SK-N-SH (cell line): Measurements from ENCODE around the gene CTBS. TPM values are rescaled to one million over a fixed set of nuclear protein-coding genes. Genes with fewer than 3 reads are reported as not detected.

Experiments
- CTCF ChIA-PET: fragments of 300-600, 350-600 bp; formaldehyde crosslinking; extraction: SDS; loops from one replicate; lab custom pipeline; 2021; lab: Yijun Ruan, JAX
- POLR2A ChIA-PET: fragments of 350-600 bp; sonication (Branson Sonifier 250); formaldehyde crosslinking; extraction: SDS; loops from one replicate; lab custom pipeline; 2020; ENCODE audit warnings: antibody characterized with exemption, inconsistent platforms; lab: Yijun Ruan, JAX
- DNase-seq: peaks from one replicate; pipeline ENCODE4 v3.0.0; 2012
- H2AFZ ChIP-seq: fragments of 200-600 bp; sonication (generic); 2 replicates; pipeline ENCODE4 v1.8.1; 2016; ENCODE audit warnings: antibody characterized with exemption, mild to moderate bottlenecking, low read depth
- H3F3A ChIP-seq: fragments of 200-600 bp; sonication (generic); replicated peaks from 2 replicates; pipeline ENCODE3; 2016; ENCODE audit warnings: antibody characterized with exemption, mild to moderate bottlenecking; ENCODE audit not compliant: insufficient read depth
- H3K27ac ChIP-seq, 2 experiments: fragments of 200-500 bp in 1 of 2; fragments of 200-600 bp in 1 of 2; sonication (Bioruptor generic) in 1 of 2; sonication (generic), shearing (Covaris generic) in 1 of 2; 2 replicates each; pipeline versions ENCODE4 v1.5.1 to v1.6.1; 2014 to 2016; ENCODE audit warnings: low read depth in 2 of 2, inconsistent platforms in 1 of 2, low read length in 1 of 2, mild to moderate bottlenecking in 1 of 2, mixed read lengths in 1 of 2
- H3K27me3 ChIP-seq: fragments of 200-600 bp; sonication (generic), shearing (Covaris generic); 2 replicates; pipeline ENCODE4 v1.6.1; 2016; ENCODE audit warnings: mixed run types; ENCODE audit not compliant: insufficient read depth
- H3K36me3 ChIP-seq, 2 experiments: fragments of 200-500 bp in 1 of 2; fragments of 200-600 bp in 1 of 2; sonication (Bioruptor generic) in 1 of 2; sonication (generic) in 1 of 2; replicated peaks in 1 of 2; 2 replicates each; pipeline versions ENCODE3 to v1.5.1; 2014 to 2016; ENCODE audit warnings: low read length in 1 of 2, mild to moderate bottlenecking in 1 of 2; ENCODE audit not compliant: insufficient read depth in 2 of 2, control insufficient read depth in 1 of 2
- H3K4me1 ChIP-seq, 2 experiments: fragments of 200-500 bp in 1 of 2; fragments of 200-600 bp in 1 of 2; sonication (Bioruptor generic) in 1 of 2; sonication (generic), shearing (Covaris generic) in 1 of 2; 2 replicates each; pipeline versions ENCODE4 v1.5.1 to v1.6.1; 2014 to 2016; ENCODE audit warnings: low read depth in 1 of 2, low read length in 1 of 2, mixed run types in 1 of 2; ENCODE audit not compliant: insufficient read depth in 2 of 2, control insufficient read depth in 1 of 2
- H3K4me2 ChIP-seq: fragments of 200-600 bp; sonication (generic), shearing (Covaris generic); 2 replicates; pipeline ENCODE4 v1.6.1; 2017; ENCODE audit warnings: mixed run types
- H3K4me3 ChIP-seq, 2 experiments: fragments of 200-500 bp in 1 of 2; fragments of 200-600 bp in 1 of 2; sonication (Bioruptor generic) in 1 of 2; sonication (generic), shearing (Covaris generic) in 1 of 2; 2 replicates each; pipeline versions ENCODE4 v1.5.1 to v1.8.1; 2014 to 2016; ENCODE audit warnings: low read depth in 2 of 2, inconsistent platforms in 1 of 2, low read length in 1 of 2, mild to moderate bottlenecking in 1 of 2, mixed read lengths in 1 of 2, moderate library complexity in 1 of 2
- H3K79me2 ChIP-seq: fragments of 200-600 bp; sonication (generic); 2 replicates; pipeline ENCODE4 v1.8.1; 2017; ENCODE audit warnings: mild to moderate bottlenecking; ENCODE audit not compliant: insufficient read depth
- H3K9ac ChIP-seq: fragments of 200-600 bp; sonication (generic); 2 replicates; pipeline ENCODE4 v1.6.1; 2017; ENCODE audit warnings: mixed run types
- H3K9me2 ChIP-seq: fragments of 200-600 bp; sonication (generic); 2 replicates; pipeline ENCODE4 v1.6.1; 2017; ENCODE audit warnings: mixed run types
- H3K9me3 ChIP-seq: fragments of 200-600 bp; sonication (generic); 2 replicates; pipeline ENCODE4 v1.6.1; 2017; ENCODE audit warnings: mixed run types, mild to moderate bottlenecking, moderate library complexity
- H4K20me1 ChIP-seq: fragments of 200-600 bp; sonication (generic); 2 replicates; pipeline ENCODE4 v1.6.1; 2017; ENCODE audit warnings: mild to moderate bottlenecking, mixed run types; ENCODE audit not compliant: insufficient read depth
- CHD2 ChIP-seq: fragments of 150-350 bp; IDR thresholded peaks from 2 replicates; pipeline ENCODE4 v1.6.1; 2018; ENCODE audit warnings: low read length; ENCODE audit not compliant: partially characterized antibody
- EZH2phosphoT487 ChIP-seq: fragments of 200-600 bp; sonication (generic); IDR thresholded peaks from 2 replicates; pipeline ENCODE4 v1.6.1; 2017; ENCODE audit warnings: low read depth, mixed run types, mild to moderate bottlenecking, antibody characterized with exemption, moderate library complexity, borderline replicate concordance
- FOSL2 ChIP-seq: IDR thresholded peaks from 2 replicates; pipeline ENCODE4 v1.4.0; 2012; ENCODE audit warnings: low read depth, mild to moderate bottlenecking, moderate library complexity, borderline replicate concordance
- FOXJ3 ChIP-seq: sonication (generic); formaldehyde crosslinking; IDR thresholded peaks from 2 replicates; pipeline ENCODE4 v1.5.1; 2020; ENCODE audit warnings: mild to moderate bottlenecking, missing genetic modification reagents
- FOXM1 ChIP-seq: IDR thresholded peaks from 2 replicates; pipeline ENCODE4 v1.4.0; 2012; ENCODE audit warnings: low read depth, mild to moderate bottlenecking
- GATA2 ChIP-seq: sonication (generic); formaldehyde crosslinking; IDR thresholded peaks from 2 replicates; pipeline ENCODE4 v1.5.0; 2020; ENCODE audit warnings: mild to moderate bottlenecking, missing genetic modification reagents
- MEF2A ChIP-seq: IDR thresholded peaks from 2 replicates; pipeline ENCODE4 v1.4.0; 2012; ENCODE audit warnings: low read depth, borderline replicate concordance
- MXI1 ChIP-seq: IDR thresholded peaks from 2 replicates; pipeline ENCODE4 v1.6.1; 2012; ENCODE audit warnings: mild to moderate bottlenecking, low read depth, low read length, improper control_type of control experiment
- NRF1 ChIP-seq: IDR thresholded peaks from 2 replicates; pipeline ENCODE4 v1.6.1; 2012; ENCODE audit warnings: low read depth, mild to moderate bottlenecking, low read length
- RCOR1 ChIP-seq: fragments of 150-350 bp; IDR thresholded peaks from 2 replicates; pipeline ENCODE4 v1.6.1; 2017; ENCODE audit warnings: antibody characterized with exemption, low read length
- RXRA ChIP-seq: IDR thresholded peaks from 2 replicates; pipeline ENCODE4 v1.4.0; 2012; ENCODE audit warnings: low read depth, mild to moderate bottlenecking, borderline replicate concordance
- SMC3 ChIP-seq: IDR thresholded peaks from 2 replicates; pipeline ENCODE4 v1.6.1; 2012; ENCODE audit warnings: low read depth, low read length, improper control_type of control experiment
- TCF12 ChIP-seq: IDR thresholded peaks from 2 replicates; pipeline ENCODE4 v1.4.0; 2012
- TEAD4 ChIP-seq: IDR thresholded peaks from 2 replicates; pipeline ENCODE4 v1.4.0; 2012; ENCODE audit warnings: mild to moderate bottlenecking, borderline replicate concordance; ENCODE audit not compliant: insufficient read depth
- WGBS: methylation state at CpG from one replicate; pipeline ENCODE4 v1.1.6; 2017; ENCODE audit warnings: low lambda C conversion rate; 5-methylcytosine and 5-hydroxymethylcytosine counted together
- polyA plus RNA-seq, 3 experiments: library from polyadenylated mRNA; depleted of rRNA; stranded (reverse); fragments of >200 nt; gene quantifications; 2 replicates each; pipeline ENCODE4 v1.2.3, GENCODE V29; 2012
- TF ChIP-seq, protein P1 (sequence below): IDR thresholded peaks from 2 replicates; pipeline ENCODE4 v1.6.1; 2012; ENCODE audit warnings: mild to moderate bottlenecking, low read depth, low read length, moderate library complexity
- TF ChIP-seq, protein P2 (sequence below): IDR thresholded peaks from 2 replicates; pipeline ENCODE4 v1.4.0; 2012; ENCODE audit warnings: low read depth, borderline replicate concordance
- TF ChIP-seq, protein P3 (sequence below): IDR thresholded peaks from 2 replicates; pipeline ENCODE4 v1.4.0; 2012; ENCODE audit warnings: low read depth, borderline replicate concordance
- TF ChIP-seq, protein P4 (sequence below): fragments of 150-350 bp; IDR thresholded peaks from 2 replicates; pipeline ENCODE4 v1.6.1; 2017; ENCODE audit warnings: antibody characterized with exemption, low read length, low read depth, borderline replicate concordance
- TF ChIP-seq, protein P5 (sequence below): IDR thresholded peaks from 2 replicates; pipeline ENCODE4; 2012
- TF ChIP-seq, protein P6 (sequence below): fragments of 150-350 bp; IDR thresholded peaks from 2 replicates; pipeline ENCODE4 v1.6.1; 2016; ENCODE audit warnings: mild to moderate bottlenecking, low read depth, low read length

The CTBS gene
- polyA plus RNA-seq, 1 of the 3 experiments (the other 2 are of a cell fraction): 16.6 TPM

DNA sequence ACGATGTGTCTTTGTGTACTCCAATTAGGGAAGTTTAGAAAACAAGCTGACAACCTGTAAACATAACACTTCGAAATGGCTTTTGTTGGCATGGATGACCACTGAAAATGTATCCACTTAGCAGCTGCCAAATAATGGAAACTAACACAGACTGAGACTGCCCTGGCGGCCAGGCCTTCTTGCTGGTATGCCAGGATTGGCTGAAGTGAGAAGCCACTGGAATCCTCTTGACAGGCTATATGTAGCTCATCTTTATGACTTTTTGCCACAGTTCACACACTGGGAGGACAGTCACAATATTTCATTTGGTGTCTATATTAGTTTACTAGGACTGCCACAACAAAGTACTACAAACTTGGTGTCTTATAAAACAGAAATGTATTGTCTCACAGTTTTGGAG is 12.9 kb upstream of the CTBS start:
- no peak for DNase-seq
- H3K4me1 ChIP-seq: peaks cover 7 to 8% of the 10 kb centered on the region in 2 experiments; a peak in 2 of 4 replicates
- TF ChIP-seq, protein P1, sequence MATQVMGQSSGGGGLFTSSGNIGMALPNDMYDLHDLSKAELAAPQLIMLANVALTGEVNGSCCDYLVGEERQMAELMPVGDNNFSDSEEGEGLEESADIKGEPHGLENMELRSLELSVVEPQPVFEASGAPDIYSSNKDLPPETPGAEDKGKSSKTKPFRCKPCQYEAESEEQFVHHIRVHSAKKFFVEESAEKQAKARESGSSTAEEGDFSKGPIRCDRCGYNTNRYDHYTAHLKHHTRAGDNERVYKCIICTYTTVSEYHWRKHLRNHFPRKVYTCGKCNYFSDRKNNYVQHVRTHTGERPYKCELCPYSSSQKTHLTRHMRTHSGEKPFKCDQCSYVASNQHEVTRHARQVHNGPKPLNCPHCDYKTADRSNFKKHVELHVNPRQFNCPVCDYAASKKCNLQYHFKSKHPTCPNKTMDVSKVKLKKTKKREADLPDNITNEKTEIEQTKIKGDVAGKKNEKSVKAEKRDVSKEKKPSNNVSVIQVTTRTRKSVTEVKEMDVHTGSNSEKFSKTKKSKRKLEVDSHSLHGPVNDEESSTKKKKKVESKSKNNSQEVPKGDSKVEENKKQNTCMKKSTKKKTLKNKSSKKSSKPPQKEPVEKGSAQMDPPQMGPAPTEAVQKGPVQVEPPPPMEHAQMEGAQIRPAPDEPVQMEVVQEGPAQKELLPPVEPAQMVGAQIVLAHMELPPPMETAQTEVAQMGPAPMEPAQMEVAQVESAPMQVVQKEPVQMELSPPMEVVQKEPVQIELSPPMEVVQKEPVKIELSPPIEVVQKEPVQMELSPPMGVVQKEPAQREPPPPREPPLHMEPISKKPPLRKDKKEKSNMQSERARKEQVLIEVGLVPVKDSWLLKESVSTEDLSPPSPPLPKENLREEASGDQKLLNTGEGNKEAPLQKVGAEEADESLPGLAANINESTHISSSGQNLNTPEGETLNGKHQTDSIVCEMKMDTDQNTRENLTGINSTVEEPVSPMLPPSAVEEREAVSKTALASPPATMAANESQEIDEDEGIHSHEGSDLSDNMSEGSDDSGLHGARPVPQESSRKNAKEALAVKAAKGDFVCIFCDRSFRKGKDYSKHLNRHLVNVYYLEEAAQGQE: no peak
- no peak for TF ChIP-seq FOXM1
- TF ChIP-seq CHD2: no peak
- TF ChIP-seq FOXJ3 (CRISPR knock-in tag): no peak
- no peak for TF ChIP-seq SMC3
- no peak for TF ChIP-seq RXRA
- TF ChIP-seq, protein P2, sequence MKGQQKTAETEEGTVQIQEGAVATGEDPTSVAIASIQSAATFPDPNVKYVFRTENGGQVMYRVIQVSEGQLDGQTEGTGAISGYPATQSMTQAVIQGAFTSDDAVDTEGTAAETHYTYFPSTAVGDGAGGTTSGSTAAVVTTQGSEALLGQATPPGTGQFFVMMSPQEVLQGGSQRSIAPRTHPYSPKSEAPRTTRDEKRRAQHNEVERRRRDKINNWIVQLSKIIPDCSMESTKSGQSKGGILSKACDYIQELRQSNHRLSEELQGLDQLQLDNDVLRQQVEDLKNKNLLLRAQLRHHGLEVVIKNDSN: no peak
- no peak for TF ChIP-seq RCOR1
- TF ChIP-seq MXI1: no peak
- TF ChIP-seq, protein P3, sequence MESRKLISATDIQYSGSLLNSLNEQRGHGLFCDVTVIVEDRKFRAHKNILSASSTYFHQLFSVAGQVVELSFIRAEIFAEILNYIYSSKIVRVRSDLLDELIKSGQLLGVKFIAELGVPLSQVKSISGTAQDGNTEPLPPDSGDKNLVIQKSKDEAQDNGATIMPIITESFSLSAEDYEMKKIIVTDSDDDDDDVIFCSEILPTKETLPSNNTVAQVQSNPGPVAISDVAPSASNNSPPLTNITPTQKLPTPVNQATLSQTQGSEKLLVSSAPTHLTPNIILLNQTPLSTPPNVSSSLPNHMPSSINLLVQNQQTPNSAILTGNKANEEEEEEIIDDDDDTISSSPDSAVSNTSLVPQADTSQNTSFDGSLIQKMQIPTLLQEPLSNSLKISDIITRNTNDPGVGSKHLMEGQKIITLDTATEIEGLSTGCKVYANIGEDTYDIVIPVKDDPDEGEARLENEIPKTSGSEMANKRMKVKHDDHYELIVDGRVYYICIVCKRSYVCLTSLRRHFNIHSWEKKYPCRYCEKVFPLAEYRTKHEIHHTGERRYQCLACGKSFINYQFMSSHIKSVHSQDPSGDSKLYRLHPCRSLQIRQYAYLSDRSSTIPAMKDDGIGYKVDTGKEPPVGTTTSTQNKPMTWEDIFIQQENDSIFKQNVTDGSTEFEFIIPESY: no peak
- TF ChIP-seq EZH2phosphoT487: no peak
- TF ChIP-seq, protein P4, sequence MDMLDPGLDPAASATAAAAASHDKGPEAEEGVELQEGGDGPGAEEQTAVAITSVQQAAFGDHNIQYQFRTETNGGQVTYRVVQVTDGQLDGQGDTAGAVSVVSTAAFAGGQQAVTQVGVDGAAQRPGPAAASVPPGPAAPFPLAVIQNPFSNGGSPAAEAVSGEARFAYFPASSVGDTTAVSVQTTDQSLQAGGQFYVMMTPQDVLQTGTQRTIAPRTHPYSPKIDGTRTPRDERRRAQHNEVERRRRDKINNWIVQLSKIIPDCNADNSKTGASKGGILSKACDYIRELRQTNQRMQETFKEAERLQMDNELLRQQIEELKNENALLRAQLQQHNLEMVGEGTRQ: no peak
- TF ChIP-seq, protein P5, sequence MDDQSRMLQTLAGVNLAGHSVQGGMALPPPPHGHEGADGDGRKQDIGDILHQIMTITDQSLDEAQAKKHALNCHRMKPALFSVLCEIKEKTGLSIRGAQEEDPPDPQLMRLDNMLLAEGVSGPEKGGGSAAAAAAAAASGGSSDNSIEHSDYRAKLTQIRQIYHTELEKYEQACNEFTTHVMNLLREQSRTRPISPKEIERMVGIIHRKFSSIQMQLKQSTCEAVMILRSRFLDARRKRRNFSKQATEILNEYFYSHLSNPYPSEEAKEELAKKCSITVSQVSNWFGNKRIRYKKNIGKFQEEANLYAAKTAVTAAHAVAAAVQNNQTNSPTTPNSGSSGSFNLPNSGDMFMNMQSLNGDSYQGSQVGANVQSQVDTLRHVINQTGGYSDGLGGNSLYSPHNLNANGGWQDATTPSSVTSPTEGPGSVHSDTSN: no peak
- no peak for TF ChIP-seq NRF1
- TF ChIP-seq, protein P6, sequence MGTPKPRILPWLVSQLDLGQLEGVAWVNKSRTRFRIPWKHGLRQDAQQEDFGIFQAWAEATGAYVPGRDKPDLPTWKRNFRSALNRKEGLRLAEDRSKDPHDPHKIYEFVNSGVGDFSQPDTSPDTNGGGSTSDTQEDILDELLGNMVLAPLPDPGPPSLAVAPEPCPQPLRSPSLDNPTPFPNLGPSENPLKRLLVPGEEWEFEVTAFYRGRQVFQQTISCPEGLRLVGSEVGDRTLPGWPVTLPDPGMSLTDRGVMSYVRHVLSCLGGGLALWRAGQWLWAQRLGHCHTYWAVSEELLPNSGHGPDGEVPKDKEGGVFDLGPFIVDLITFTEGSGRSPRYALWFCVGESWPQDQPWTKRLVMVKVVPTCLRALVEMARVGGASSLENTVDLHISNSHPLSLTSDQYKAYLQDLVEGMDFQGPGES: no peak
- no peak for TF ChIP-seq TCF12
- no peak for TF ChIP-seq FOSL2
- TF ChIP-seq TEAD4: no peak
- no peak for TF ChIP-seq MEF2A
- TF ChIP-seq GATA2: no peak
- no peak overlapping the region for H3K27ac ChIP-seq
- H3K9ac ChIP-seq: no peak overlapping the region
- H3K4me2 ChIP-seq: no peak overlapping the region
- no peaks in the 10 kb centered on the region for H3K27me3 ChIP-seq
- H3K9me3 ChIP-seq: no peaks in the 10 kb centered on the region
- H3K79me2 ChIP-seq: no peaks in the 10 kb centered on the region
- H3K36me3 ChIP-seq: no peaks in the 10 kb centered on the region
- POLR2A ChIA-PET: no interaction called here
- WGBS: 78% methylated on average over 3 of the region's 3 CpGs
- CTCF ChIA-PET: interaction anchor here (0.7 to 1.2 kb wide), 3 partner anchors 32 to 185 kb away, joined by 3 to 6 read pairs (median 3); no protein-coding TSS in a partner anchor
- no peak overlapping the region for H3K4me3 ChIP-seq
- no peak overlapping the region for H2AFZ ChIP-seq
- no peaks in the 10 kb centered on the region for H3F3A ChIP-seq
- H3K9me2 ChIP-seq: no peaks in the 10 kb centered on the region
- H4K20me1 ChIP-seq: no peaks in the 10 kb centered on the region
